Hepatocyte (in vitro differentiated cells): Measurements from ENCODE around the gene ASIC2.

Source experiments
- CTCF ChIP-seq: fragments of 200-600 bp; sonication (generic); IDR thresholded peaks from 2 replicates; pipeline ENCODE4 v1.5.1; 2016; ENCODE audit warnings: antibody characterized with exemption, mild to moderate bottlenecking; ENCODE audit not compliant: poor library complexity
- EZH2 ChIP-seq: fragments of 200-600 bp; sonication (generic); IDR thresholded peaks from 2 replicates; pipeline ENCODE4 v1.6.1; 2016; ENCODE audit warnings: antibody characterized with exemption, mild to moderate bottlenecking, borderline replicate concordance

GRCh38 chr17:33086878-33087277, 206.2 kb downstream of the ASIC2 start:
- TF ChIP-seq CTCF (no peak), EZH2 (no peak)
